ENCODE data around the gene F13A1. TPM values are rescaled to one million over a fixed set of nuclear protein-coding genes. Genes with fewer than 3 reads are reported as not detected.

F13A1 gene
- polyA plus RNA-seq, 1 donor (not counting 4 experiments of a cell fraction or from before 2014, with no cell fraction given), result not detected

GRCh38 chr6:6315660-6316059 is 4.8 kb downstream of the F13A1 start:
- H3K36me3 ChIP-seq (ENCODE audit: control insufficient read depth in 2 of 2, extremely low read depth in 1 of 2, insufficient read depth in 2 of 2, low read length in 2 of 2), result no peaks in the 10 kb centered on the region
- DNase-seq (ENCODE audit: low read depth, low spot score), result no peak
- H3K4me1 ChIP-seq (ENCODE audit: control insufficient read depth, extremely low read depth, insufficient read depth, low read length), result no peaks in the 10 kb centered on the region
- H3K27ac ChIP-seq (ENCODE audit: control insufficient read depth, insufficient read depth, low read length), result no peak overlapping the region
- H3K9me3 ChIP-seq (ENCODE audit: control insufficient read depth, low read depth, low read length), result no peaks in the 10 kb centered on the region
- H3K9me1 ChIP-seq (ENCODE audit: control insufficient read depth, extremely low read depth, insufficient read depth, low read length), result no peaks in the 10 kb centered on the region
- no peaks in the 10 kb centered on the region for H3K79me2 ChIP-seq (ENCODE audit: control insufficient read depth, insufficient read depth, low read length)
- peaks cover 25% of the 10 kb centered on the region for H3K27me3 ChIP-seq (ENCODE audit: control insufficient read depth, extremely low read depth, insufficient read depth, low read length)
- H3K4me3 ChIP-seq (ENCODE audit: control insufficient read depth in 2 of 3, extremely low read depth in 1 of 3, insufficient read depth in 2 of 3, low read depth in 1 of 3, low read length in 3 of 3), result no peak overlapping the region
- no peak overlapping the region for H2AFZ ChIP-seq (ENCODE audit: control insufficient read depth, low read length)
- dilution Hi-C loops (cut with MboI; ENCODE audit: extremely low pct_ligation_motif_present, low sequenced_read_pairs), result no loop called here
- TF ChIP-seq EZH2 (IDR thresholded peaks at IDR 0.05; ENCODE audit: low read length), result no peak
- peak; percentile 68 to 88 (median 72) for TF ChIP-seq CTCF (optimal IDR thresholded peaks at IDR 0.05 in 1 of 3, IDR thresholded peaks at IDR 0.05 in 1 of 3, conservative IDR thresholded peaks at IDR 0.05 in 1 of 3; ENCODE audit: extremely low read depth in 1 of 3, insufficient read depth in 2 of 3, low read length in 3 of 3)
- no peak overlapping the region for H3K4me2 ChIP-seq (ENCODE audit: control insufficient read depth, extremely low read depth, insufficient read depth, low read depth, low read length)
- no peak overlapping the region for H3K9ac ChIP-seq (ENCODE audit: control insufficient read depth, extremely low read depth, insufficient read depth, low read length)
- FAIRE-seq, result peak; percentile 75
- H4K20me1 ChIP-seq (ENCODE audit: control insufficient read depth, extremely low read depth, insufficient read depth, low read length), result no peaks in the 10 kb centered on the region

GRCh38 chr6:6314596-6314995 is 5.9 kb downstream of the F13A1 start:
- Histone ChIP-seq H3K27me3 (ENCODE audit: control insufficient read depth, extremely low read depth, insufficient read depth, low read length) (peaks cover 15% of the 10 kb centered on the region), H3K4me1 (ENCODE audit: control insufficient read depth, extremely low read depth, insufficient read depth, low read length) (no peaks in the 10 kb centered on the region), H2AFZ (ENCODE audit: control insufficient read depth, low read length) (no peak overlapping the region), H3K9me3 (ENCODE audit: control insufficient read depth, low read depth, low read length) (no peaks in the 10 kb centered on the region), H3K79me2 (ENCODE audit: control insufficient read depth, insufficient read depth, low read length) (no peaks in the 10 kb centered on the region), H4K20me1 (ENCODE audit: control insufficient read depth, extremely low read depth, insufficient read depth, low read length) (no peaks in the 10 kb centered on the region), H3K9ac (ENCODE audit: control insufficient read depth, extremely low read depth, insufficient read depth, low read length) (no peak overlapping the region), H3K9me1 (ENCODE audit: control insufficient read depth, extremely low read depth, insufficient read depth, low read length) (no peaks in the 10 kb centered on the region), H3K4me3 (ENCODE audit: control insufficient read depth in 2 of 3, extremely low read depth in 1 of 3, insufficient read depth in 2 of 3, low read depth in 1 of 3, low read length in 3 of 3) (no peak overlapping the region), H3K4me2 (ENCODE audit: control insufficient read depth, extremely low read depth, insufficient read depth, low read depth, low read length) (no peak overlapping the region), H3K27ac (ENCODE audit: control insufficient read depth, insufficient read depth, low read length) (no peak overlapping the region), H3K36me3 (ENCODE audit: control insufficient read depth in 2 of 2, extremely low read depth in 1 of 2, insufficient read depth in 2 of 2, low read length in 2 of 2) (no peaks in the 10 kb centered on the region)
- FAIRE-seq (no peak), DNase-seq (ENCODE audit: low read depth, low spot score) (no peak)
- dilution Hi-C loops (cut with MboI; ENCODE audit: extremely low pct_ligation_motif_present, low sequenced_read_pairs), result no loop called here
- TF ChIP-seq CTCF (optimal IDR thresholded peaks at IDR 0.05 in 1 of 3, IDR thresholded peaks at IDR 0.05 in 1 of 3, conservative IDR thresholded peaks at IDR 0.05 in 1 of 3; ENCODE audit: extremely low read depth in 1 of 3, insufficient read depth in 2 of 3, low read length in 3 of 3) (no peak), EZH2 (IDR thresholded peaks at IDR 0.05; ENCODE audit: low read length) (no peak)

Measured in keratinocyte (primary cell).